UCSD-AML1 (cell line): ENCODE measurements around the gene ACTN1.
A peak's percentile ranks its signal among the peaks of the same experiment; 100 is the strongest.

Source experiments
- DNase-seq: peaks from one replicate; lab custom pipeline; 2025; ENCODE audit not compliant: unreplicated experiment; lab: John Stamatoyannopoulos, UW

Gene ACTN1

GRCh38 chr14:68840454-68840853, 138.6 kb downstream of the ACTN1 start:
- DNase-seq = no peak

- DNase-seq = no peak
Observed at GRCh38 chr14:68836082-68836481, 143.0 kb downstream of the ACTN1 start.

- DNase-seq = no peak
Observed at GRCh38 chr14:68834816-68835215, 144.3 kb downstream of the ACTN1 start.

GRCh38 chr14:68828698-68829097, 150.4 kb downstream of the ACTN1 start:
- DNase-seq = no peak

- DNase-seq = no peak
Observed at GRCh38 chr14:68825729-68826128, 153.4 kb downstream of the ACTN1 start.

- peak; percentile 75 for DNase-seq
Observed at GRCh38 chr14:68824517-68825347, 154.4 kb downstream of the ACTN1 start.

- no peak for DNase-seq
Observed at GRCh38 chr14:68824207-68824516, 154.9 kb downstream of the ACTN1 start.
